Right lobe of liver (tissue), 4 donors: ENCODE results near the gene ANO9.

Experiments used
- POLR2A ChIP-seq: fragments of 450-650 bp; IDR thresholded peaks from one replicate; pipeline ENCODE4 v1.6.1; 2017; ENCODE audit warnings: antibody characterized with exemption, mild to moderate bottlenecking
- TF ChIP-seq, protein P1 (sequence below), 4 donors: fragments of 200-600 bp in 3 of 4; fragments of 450-650 bp in 1 of 4; IDR thresholded peaks; one replicate each; pipeline versions ENCODE4 v1.5.1 to v1.8.0; 2016 to 2022; ENCODE audit warnings: antibody characterized with exemption in 4 of 4, mild to moderate bottlenecking in 2 of 4
- donor health status: DM: no; HTN: no; CAD: no.
- donor health status: DM: no; HTN: no; CAD: no.
- donor health status: DM: no; HTN: yes; CAD: no.

- TF ChIP-seq POLR2A, result no peak
- TF ChIP-seq, protein P1, sequence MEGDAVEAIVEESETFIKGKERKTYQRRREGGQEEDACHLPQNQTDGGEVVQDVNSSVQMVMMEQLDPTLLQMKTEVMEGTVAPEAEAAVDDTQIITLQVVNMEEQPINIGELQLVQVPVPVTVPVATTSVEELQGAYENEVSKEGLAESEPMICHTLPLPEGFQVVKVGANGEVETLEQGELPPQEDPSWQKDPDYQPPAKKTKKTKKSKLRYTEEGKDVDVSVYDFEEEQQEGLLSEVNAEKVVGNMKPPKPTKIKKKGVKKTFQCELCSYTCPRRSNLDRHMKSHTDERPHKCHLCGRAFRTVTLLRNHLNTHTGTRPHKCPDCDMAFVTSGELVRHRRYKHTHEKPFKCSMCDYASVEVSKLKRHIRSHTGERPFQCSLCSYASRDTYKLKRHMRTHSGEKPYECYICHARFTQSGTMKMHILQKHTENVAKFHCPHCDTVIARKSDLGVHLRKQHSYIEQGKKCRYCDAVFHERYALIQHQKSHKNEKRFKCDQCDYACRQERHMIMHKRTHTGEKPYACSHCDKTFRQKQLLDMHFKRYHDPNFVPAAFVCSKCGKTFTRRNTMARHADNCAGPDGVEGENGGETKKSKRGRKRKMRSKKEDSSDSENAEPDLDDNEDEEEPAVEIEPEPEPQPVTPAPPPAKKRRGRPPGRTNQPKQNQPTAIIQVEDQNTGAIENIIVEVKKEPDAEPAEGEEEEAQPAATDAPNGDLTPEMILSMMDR (IDR thresholded peaks at IDR 0.05), result no peak
Measured at GRCh38 chr11:488579-488978, 46.8 kb upstream of the ANO9 start.
